Endothelial cell of umbilical vein (primary cell): ENCODE data around the gene CTBP2. TPM values are rescaled to one million over a fixed set of nuclear protein-coding genes. Genes with fewer than 3 reads are reported as not detected.

ENCODE experiments used
- BruUV-seq: library from RNA; stranded (reverse); fragments of 400-500 nt; replicated peaks from 2 replicates; lab custom pipeline; 2021; lab: Mats Ljungman, UMichigan
- CTCF ChIA-PET: fragments of 300-600, 350-600 bp; sonication (Branson Sonifier 250); formaldehyde crosslinking; loops from one replicate; lab custom pipeline; 2021; ENCODE audit warnings: antibody characterized with exemption, inconsistent platforms; lab: Charles Lee
- POLR2A ChIA-PET: fragments of 300-600, 350-600 bp; sonication (Branson Sonifier 250); formaldehyde crosslinking; loops from one replicate; lab custom pipeline; 2021; ENCODE audit warnings: antibody characterized with exemption, inconsistent platforms; lab: Charles Lee
- DNase-seq: peaks from one replicate; pipeline ENCODE4 v3.0.0-alpha.2; 2011; ENCODE audit warnings: low read depth, low spot score
- FAIRE-seq: peaks from 2 replicates; lab custom pipeline; 2011; peaks lifted over from hg19 to GRCh38; lab: Jason Lieb, UNC
- H2AFZ ChIP-seq: 2 replicates; pipeline ENCODE4 v1.6.0; 2012; ENCODE audit warnings: low read depth, low read length, control low read depth, inconsistent platforms
- H3K27ac ChIP-seq: 2 replicates; pipeline ENCODE4 v1.5.1; 2011; ENCODE audit warnings: low read depth, mild to moderate bottlenecking, control low read depth, low read length, moderate library complexity; ENCODE audit not compliant: insufficient read depth
- H3K27me3 ChIP-seq, 2 experiments: 2 replicates each; pipeline versions ENCODE4 v1.6.0 to v1.6.1; 2011; ENCODE audit warnings: low read length in 2 of 2, mixed read lengths in 1 of 2; ENCODE audit not compliant: control insufficient read depth in 2 of 2, insufficient read depth in 2 of 2
- H3K36me3 ChIP-seq, 2 experiments: 2 replicates in 1 of 2; 3 replicates in 1 of 2; pipeline ENCODE4 v1.5.1; 2011; ENCODE audit warnings: low read length in 2 of 2, mild to moderate bottlenecking in 1 of 2, moderate library complexity in 1 of 2; ENCODE audit not compliant: control insufficient read depth in 2 of 2, insufficient read depth in 2 of 2; ENCODE audit errors: extremely low read depth in 1 of 2
- H3K4me1 ChIP-seq: 3 replicates; pipeline ENCODE4 v1.5.1; 2011; ENCODE audit warnings: mild to moderate bottlenecking, low read length; ENCODE audit not compliant: control insufficient read depth, insufficient read depth; ENCODE audit errors: extremely low read depth
- H3K4me2 ChIP-seq: 2 replicates; pipeline ENCODE4 v1.6.1; 2011; ENCODE audit warnings: low read length, control low read depth, mixed read lengths; ENCODE audit not compliant: insufficient read depth
- H3K4me3 ChIP-seq, 3 experiments: fragments of 200-600 bp in 1 of 3; sonication (generic), shearing (Covaris generic) in 1 of 3; replicated peaks in 1 of 3; 2 replicates each; pipeline ENCODE4 v1.5.1; 2011 to 2016; ENCODE audit warnings: control low read depth in 3 of 3, low read length in 3 of 3, mild to moderate bottlenecking in 2 of 3, inconsistent platforms in 1 of 3, low read depth in 1 of 3, moderate library complexity in 1 of 3; ENCODE audit not compliant: insufficient read depth in 1 of 3
- H3K79me2 ChIP-seq: 2 replicates; pipeline ENCODE4 v1.6.0; 2012; ENCODE audit warnings: low read length, inconsistent platforms; ENCODE audit not compliant: control insufficient read depth, insufficient read depth
- H3K9ac ChIP-seq: replicated peaks from 2 replicates; pipeline ENCODE3; 2011; ENCODE audit warnings: low read length, control low read depth; ENCODE audit not compliant: insufficient read depth; ENCODE audit errors: extremely low read depth
- H3K9me1 ChIP-seq: replicated peaks from 3 replicates; pipeline ENCODE4 v1.6.0; 2011; ENCODE audit warnings: mild to moderate bottlenecking, low read length; ENCODE audit not compliant: control insufficient read depth, insufficient read depth; ENCODE audit errors: extremely low read depth
- H3K9me3 ChIP-seq: replicated peaks from 2 replicates; pipeline ENCODE4 v1.5.1; 2012; ENCODE audit warnings: low read length, inconsistent platforms; ENCODE audit not compliant: control insufficient read depth, insufficient read depth
- H4K20me1 ChIP-seq: replicated peaks from 2 replicates; pipeline ENCODE3; 2011; ENCODE audit warnings: mild to moderate bottlenecking, low read length; ENCODE audit not compliant: control insufficient read depth, insufficient read depth; ENCODE audit errors: extremely low read depth
- EZH2 ChIP-seq: IDR thresholded peaks from 2 replicates; pipeline ENCODE4 v1.6.1; 2012; ENCODE audit warnings: borderline replicate concordance, low read depth, mild to moderate bottlenecking, moderate library complexity, low read length, inconsistent platforms; ENCODE audit not compliant: severe bottlenecking
- FOS ChIP-seq: IDR thresholded peaks from 2 replicates; pipeline ENCODE4 v1.6.1; 2011; ENCODE audit warnings: mild to moderate bottlenecking, low read length, moderate library complexity, borderline replicate concordance; ENCODE audit not compliant: insufficient read depth
- GATA2 ChIP-seq: IDR thresholded peaks from 2 replicates; pipeline ENCODE4 v1.7.0; 2011; ENCODE audit warnings: low read depth, mild to moderate bottlenecking, moderate library complexity, mixed read lengths, low read length; ENCODE audit not compliant: insufficient read length, insufficient read depth
- JUN ChIP-seq: IDR thresholded peaks from 2 replicates; pipeline ENCODE4 v1.6.1; 2011; ENCODE audit warnings: borderline replicate concordance, low read depth; ENCODE audit not compliant: insufficient read length, insufficient read depth
- MYC ChIP-seq: IDR thresholded peaks from one replicate; pipeline ENCODE4 v1.6.1; 2011; ENCODE audit warnings: mild to moderate bottlenecking, low read depth, low read length
- POLR2A ChIP-seq: IDR thresholded peaks from 2 replicates; pipeline ENCODE4 v1.6.1; 2012; ENCODE audit warnings: low read depth, mild to moderate bottlenecking, control low read depth, low read length
- POLR2AphosphoS5 ChIP-seq: IDR thresholded peaks from 2 replicates; pipeline ENCODE4 v1.6.1; 2012; ENCODE audit warnings: low read depth, mild to moderate bottlenecking, control low read depth, low read length, moderate library complexity; ENCODE audit not compliant: insufficient read depth
- dilution Hi-C: fragments of 300-500 bp; cut with MboI; formaldehyde crosslinking; loops from one replicate; pipeline ENCODE4 v1.15.0; 2019; ENCODE audit warnings: low sequenced_read_pairs; ENCODE audit not compliant: extremely low pct_ligation_motif_present
- intact Hi-C: fragments of 100-400 bp; cut with micrococcal nuclease; formaldehyde crosslinking; loops from one replicate; pipeline ENCODE4 v1.10.0; 2022
- polyA plus RNA-seq, 4 experiments: library from polyadenylated mRNA; depleted of rRNA in 3 of 4; stranded (reverse) in 3 of 4; unstranded in 1 of 4; fragments of >200 nt; gene quantifications; 2 replicates each; pipeline versions ENCODE4 v1.2.1 to v1.2.3, GENCODE V29; 2011 to 2012; ENCODE audit warnings: missing spikeins in 1 of 4
- total RNA-seq: library from RNA; stranded (reverse); gene quantifications from 2 replicates; pipeline ENCODE4 v1.2.3, GENCODE V29; 2021
- TF ChIP-seq, protein P1 (sequence below), 2 donors: IDR thresholded peaks; 1 replicate in 1 of 2; 2 replicates in 1 of 2; pipeline ENCODE4 v1.5.1; 2011; ENCODE audit warnings: low read length in 2 of 2, mild to moderate bottlenecking in 2 of 2, moderate library complexity in 2 of 2, control low read depth in 1 of 2, inconsistent platforms in 1 of 2, low read depth in 1 of 2; ENCODE audit not compliant: insufficient read depth in 1 of 2; ENCODE audit errors: extremely low read depth in 1 of 2
- TF ChIP-seq, protein P2 (sequence below): IDR thresholded peaks from 2 replicates; pipeline ENCODE4 v1.6.1; 2011; ENCODE audit not compliant: insufficient read depth, insufficient read length

Gene CTBP2
- total and polyA plus RNA-seq, 2 donors (not counting 3 experiments of a cell fraction or from before 2014, with no cell fraction given) = 118 to 128 TPM

DNA sequence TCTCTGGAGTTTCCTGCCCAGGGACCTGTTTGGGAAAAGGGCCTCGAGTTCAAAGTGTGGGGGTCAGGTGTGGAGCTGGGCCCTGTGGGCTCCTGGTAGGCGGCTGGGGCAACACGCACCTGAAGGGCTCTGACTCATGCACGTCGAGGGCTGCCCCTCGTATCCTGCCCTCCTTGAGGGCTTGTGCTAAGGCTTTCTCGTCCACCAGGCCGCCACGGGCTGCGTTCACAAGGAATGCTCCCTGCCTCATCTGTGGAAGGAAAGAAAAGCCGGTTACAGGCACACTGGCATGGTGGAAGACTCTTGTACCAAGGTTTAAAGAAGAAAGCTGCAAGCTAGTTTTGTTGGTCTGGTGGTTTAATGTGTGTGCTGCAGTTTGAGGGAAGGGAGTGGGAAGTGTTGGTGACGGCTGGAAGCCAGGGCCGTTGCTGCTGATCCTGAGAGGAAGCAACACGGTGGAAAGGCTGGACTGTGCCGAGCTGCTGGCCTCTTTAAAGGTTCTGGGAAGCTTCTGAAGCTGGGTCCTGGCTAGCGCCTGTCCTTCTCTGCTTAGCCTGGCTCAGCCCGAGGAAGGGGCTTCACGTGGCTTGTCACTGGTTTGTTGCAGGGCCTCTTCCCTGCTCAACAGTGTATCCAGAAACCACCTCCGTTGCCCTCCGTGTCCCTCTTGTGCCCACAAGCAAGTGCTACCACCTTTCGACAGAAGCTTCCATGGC lies 166.5 kb downstream of the CTBP2 start:
- Histone ChIP-seq H3K9me3 (no peaks in the 10 kb centered on the region), H3K9me1 (no peaks in the 10 kb centered on the region), H3K27ac (no peak overlapping the region), H2AFZ (no peak overlapping the region), H3K36me3 (peaks cover 35 to 63% of the 10 kb centered on the region in 2 experiments), H3K4me2 (no peak overlapping the region), H3K27me3 (no peaks in the 10 kb centered on the region), H3K4me1 (no peaks in the 10 kb centered on the region), H3K4me3 (no peak overlapping the region), H3K9ac (no peak overlapping the region), H4K20me1 (no peaks in the 10 kb centered on the region), H3K79me2 (peaks cover 3% of the 10 kb centered on the region)
- DNase-seq = no peak
- CTCF ChIA-PET = interaction anchor here (1.0 to 3.1 kb wide), 6 partner anchors 8 to 349 kb away, joined by 3 to 18 read pairs (median 6); no protein-coding TSS in a partner anchor
- TF ChIP-seq, protein P1, sequence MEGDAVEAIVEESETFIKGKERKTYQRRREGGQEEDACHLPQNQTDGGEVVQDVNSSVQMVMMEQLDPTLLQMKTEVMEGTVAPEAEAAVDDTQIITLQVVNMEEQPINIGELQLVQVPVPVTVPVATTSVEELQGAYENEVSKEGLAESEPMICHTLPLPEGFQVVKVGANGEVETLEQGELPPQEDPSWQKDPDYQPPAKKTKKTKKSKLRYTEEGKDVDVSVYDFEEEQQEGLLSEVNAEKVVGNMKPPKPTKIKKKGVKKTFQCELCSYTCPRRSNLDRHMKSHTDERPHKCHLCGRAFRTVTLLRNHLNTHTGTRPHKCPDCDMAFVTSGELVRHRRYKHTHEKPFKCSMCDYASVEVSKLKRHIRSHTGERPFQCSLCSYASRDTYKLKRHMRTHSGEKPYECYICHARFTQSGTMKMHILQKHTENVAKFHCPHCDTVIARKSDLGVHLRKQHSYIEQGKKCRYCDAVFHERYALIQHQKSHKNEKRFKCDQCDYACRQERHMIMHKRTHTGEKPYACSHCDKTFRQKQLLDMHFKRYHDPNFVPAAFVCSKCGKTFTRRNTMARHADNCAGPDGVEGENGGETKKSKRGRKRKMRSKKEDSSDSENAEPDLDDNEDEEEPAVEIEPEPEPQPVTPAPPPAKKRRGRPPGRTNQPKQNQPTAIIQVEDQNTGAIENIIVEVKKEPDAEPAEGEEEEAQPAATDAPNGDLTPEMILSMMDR (IDR thresholded peaks at IDR 0.05; ENCODE audit: extremely low read depth in 1 of 2, insufficient read depth in 1 of 2, low read depth in 1 of 2, low read length in 2 of 2) = no peak
- TF ChIP-seq EZH2 = no peak
- TF ChIP-seq FOS = no peak
- TF ChIP-seq POLR2AphosphoS5 = no peak
- no peak for TF ChIP-seq GATA2
- TF ChIP-seq POLR2A = no peak
- TF ChIP-seq MYC = no peak
- TF ChIP-seq, protein P2, sequence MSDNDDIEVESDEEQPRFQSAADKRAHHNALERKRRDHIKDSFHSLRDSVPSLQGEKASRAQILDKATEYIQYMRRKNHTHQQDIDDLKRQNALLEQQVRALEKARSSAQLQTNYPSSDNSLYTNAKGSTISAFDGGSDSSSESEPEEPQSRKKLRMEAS = no peak
- no peak for TF ChIP-seq JUN
- FAIRE-seq = no peak
- intact Hi-C loops = loop anchor here (2.0 to 5.0 kb wide), 3 partner anchors 349 to 723 kb away; partner anchors contain the start of gene EDRF1
- dilution Hi-C loops = no loop called here
- BruUV-seq = no TSS peak
- POLR2A ChIA-PET = no interaction called here
